GM13977 (cell line): ENCODE measurements around the gene OR2AK2.

Source experiments
- DNase-seq: peaks from one replicate; pipeline ENCODE4 v3.0.0; 2012; ENCODE audit warnings: low spot score
- CTCF ChIP-seq: IDR thresholded peaks from 2 replicates; pipeline ENCODE4 v1.5.1; 2012; ENCODE audit warnings: mild to moderate bottlenecking, control low read depth; ENCODE audit not compliant: insufficient read depth; ENCODE audit errors: extremely low read depth, missing control alignments
- in situ Hi-C: fragments of 300-500 bp; cut with MboI; formaldehyde crosslinking; loops from one replicate; pipeline ENCODE4 v1.12.0; 2022; ENCODE audit warnings: low sequenced_read_pairs, low pct_unique_long_range_greater_than_20kb, mixed read lengths, inconsistent platforms; ENCODE audit not compliant: unreplicated experiment

The OR2AK2 gene

DNA sequence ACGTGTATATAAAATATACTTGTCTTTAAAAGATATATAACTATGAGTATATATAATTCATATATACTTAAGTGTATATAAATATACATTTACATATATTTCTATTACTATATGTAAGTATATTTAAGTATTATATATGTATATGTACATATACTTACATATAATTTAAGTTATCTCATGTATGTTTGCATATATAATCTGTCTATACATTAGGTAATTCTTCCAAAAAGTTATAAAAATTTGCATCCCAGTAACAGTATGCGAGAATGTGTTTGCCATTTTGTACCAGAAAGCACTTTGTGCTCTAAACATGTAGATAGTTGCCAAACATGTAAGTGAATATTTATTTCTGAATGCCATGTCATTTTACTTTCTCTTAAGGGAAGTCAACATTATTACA, at the start of gene OR2AK2:
TSS of gene OR2AK2 (plus strand) at position 301 of the 400 bp plus-strand sequence. CDS start 144 bp downstream, outside the sequence.
- TF ChIP-seq CTCF = no peak
- in situ Hi-C loops = no loop called here

GRCh38 chr1:247919952-247920351, 45.1 kb upstream of the OR2AK2 start, which contains the start of gene OR2T8:
Gene OR2T8 (plus strand): TSS chr1:247920252. CDS start chr1:247921018, 766 bp downstream.
- no peak for TF ChIP-seq CTCF
- no peak for DNase-seq
- in situ Hi-C loops = no loop called here

More for the DNA sequence above, at the start of gene OR2AK2:
- DNase-seq = no peak

DNA sequence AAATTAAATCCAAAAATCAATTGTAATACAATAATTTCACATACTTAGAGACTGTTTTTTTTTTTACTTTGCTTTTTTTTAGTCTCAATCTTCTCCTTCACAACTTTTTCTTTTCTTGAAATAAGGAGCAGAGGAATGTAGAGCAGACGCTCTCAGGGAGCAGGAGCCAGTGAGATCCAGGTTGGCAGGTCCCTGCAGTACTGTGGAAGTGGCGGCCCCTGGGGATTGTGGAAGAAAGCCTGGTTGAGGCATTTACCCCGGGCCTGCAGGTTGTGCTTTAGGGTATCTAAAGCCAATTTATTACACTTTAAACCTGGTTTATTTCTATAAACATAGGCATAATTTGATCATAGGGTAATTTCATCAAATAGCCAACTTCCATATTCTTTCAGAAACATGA, 41.1 kb upstream of the OR2AK2 start:
- in situ Hi-C loops = no loop called here
- TF ChIP-seq CTCF = no peak
- DNase-seq = no peak

DNA sequence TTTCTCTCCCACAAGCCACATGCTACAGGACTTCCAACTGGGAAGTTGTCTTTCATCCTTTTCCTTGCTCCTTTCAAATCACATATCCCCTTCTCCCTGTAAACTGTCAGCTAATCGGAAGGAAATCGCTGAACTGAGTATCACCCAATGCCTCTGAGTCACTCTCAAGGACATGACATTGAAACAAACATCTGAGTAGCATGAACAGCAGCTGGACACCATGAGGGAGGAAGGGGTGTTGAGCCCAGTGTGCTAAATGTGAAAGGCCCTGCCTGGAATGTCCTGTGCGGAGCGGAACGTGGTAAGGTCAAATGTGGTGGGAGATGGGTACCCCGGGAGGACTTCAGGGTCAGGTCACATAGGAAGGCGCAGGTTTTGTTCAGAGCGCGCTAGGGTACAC, 40.2 kb upstream of the OR2AK2 start, which contains the start of gene OR2AJ1:
TSS of gene OR2AJ1 (plus strand) at position 22 of the 400 bp plus-strand sequence. CDS start 8,880 bp downstream, outside the sequence.
- in situ Hi-C loops = no loop called here
- TF ChIP-seq CTCF = no peak
- DNase-seq = no peak

GRCh38 chr1:247933989-247934388, 31.0 kb upstream of the OR2AK2 start:
- in situ Hi-C loops = no loop called here
- no peak for TF ChIP-seq CTCF
- DNase-seq = no peak

DNA sequence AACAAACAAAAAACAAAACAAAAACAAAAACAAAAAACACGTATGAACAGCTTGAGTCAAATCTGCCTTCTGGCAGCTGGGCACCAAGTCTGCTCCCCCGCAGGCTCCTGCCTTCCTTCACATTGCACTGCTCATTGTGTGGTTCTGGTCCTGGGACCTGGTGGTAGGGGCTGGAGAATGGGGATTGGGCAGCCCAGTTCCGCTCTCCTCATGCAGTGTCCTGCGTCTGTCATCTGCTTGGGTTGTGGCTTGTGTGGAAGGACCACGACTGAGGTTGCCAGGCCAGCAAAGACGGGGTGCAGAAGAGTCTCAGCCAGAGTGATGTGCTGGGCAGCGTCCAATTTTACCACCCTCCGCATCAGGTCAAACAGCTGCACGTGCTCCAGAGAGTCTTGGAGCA, 29.3 kb upstream of the OR2AK2 start:
- no peak for DNase-seq
- TF ChIP-seq CTCF = no peak
- in situ Hi-C loops = no loop called here

DNA sequence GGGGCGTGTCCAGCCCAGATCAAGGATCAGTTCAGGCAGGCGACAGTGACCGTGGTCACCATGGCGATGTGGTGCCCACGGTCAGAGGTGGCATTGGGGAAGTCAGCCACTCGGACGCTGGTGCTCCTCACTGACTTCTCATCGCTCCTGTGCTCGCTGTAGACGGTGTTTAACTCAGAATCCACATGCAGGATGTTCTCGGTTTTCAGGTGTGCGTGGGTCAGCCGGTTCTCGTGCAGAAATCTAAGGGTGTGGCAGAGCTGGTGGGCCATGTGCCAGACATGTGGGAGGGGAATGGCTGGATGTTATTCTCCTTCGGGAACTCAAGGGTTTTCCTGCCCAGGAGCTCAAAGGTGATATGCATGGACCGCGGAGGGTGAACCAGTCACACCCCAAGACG, 28.6 kb upstream of the OR2AK2 start:
- DNase-seq = no peak
- in situ Hi-C loops = no loop called here
- no peak for TF ChIP-seq CTCF
